Suppressor macrophage treated with lipopolysaccharide for 1 hour (primary cell): ENCODE results near the gene ACSL1.

Experiments used
- DNase-seq, 3 donors: peaks; one replicate each; pipeline ENCODE4 v3.0.0-alpha.2; 2020 to 2022

ACSL1 gene

GRCh38 chr4:184719407-184719806, 106.4 kb downstream of the ACSL1 start:
- no peak for DNase-seq

- DNase-seq: no peak
Measured at GRCh38 chr4:184715526-184715925, 110.2 kb downstream of the ACSL1 start.

- no peak for DNase-seq
Measured at GRCh38 chr4:184713887-184714286, 111.9 kb downstream of the ACSL1 start.

DNA sequence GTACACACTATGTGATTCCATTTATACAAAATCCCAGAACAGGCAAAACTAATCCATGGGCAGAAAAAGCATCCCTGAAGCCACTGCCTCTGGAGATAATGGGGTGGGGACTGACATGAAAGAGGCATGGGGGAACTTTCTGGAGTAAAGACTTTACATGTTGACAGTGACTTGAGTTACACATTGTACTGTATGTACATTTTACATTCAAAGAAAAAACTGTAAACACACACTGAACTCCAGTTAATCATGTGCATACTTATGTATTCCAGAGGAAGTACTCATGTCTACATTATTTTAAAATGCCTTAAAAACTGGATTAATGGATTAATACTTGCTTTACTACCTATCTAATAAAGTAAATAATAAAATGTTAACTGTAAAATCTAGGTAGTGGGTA, 113.4 kb downstream of the ACSL1 start:
- no peak for DNase-seq

DNA sequence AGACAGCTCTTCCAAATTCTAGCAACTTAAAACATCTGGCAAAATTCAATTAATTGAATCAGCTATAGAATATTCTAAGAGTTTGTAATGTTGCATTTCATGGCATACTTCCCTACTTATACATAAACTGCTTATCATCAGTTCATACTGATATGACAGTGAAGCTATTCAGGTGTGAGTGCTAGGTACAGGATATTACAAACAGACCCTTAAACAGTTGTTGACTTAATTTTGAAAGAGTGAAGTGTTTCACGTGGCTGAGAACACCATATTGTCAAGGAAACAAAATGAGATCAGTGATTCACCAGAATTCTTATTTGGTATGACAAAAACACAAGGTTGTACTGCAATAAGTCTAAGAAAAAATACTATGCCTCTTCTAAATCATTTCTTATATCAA, 119.3 kb downstream of the ACSL1 start:
- DNase-seq: no peak

DNA sequence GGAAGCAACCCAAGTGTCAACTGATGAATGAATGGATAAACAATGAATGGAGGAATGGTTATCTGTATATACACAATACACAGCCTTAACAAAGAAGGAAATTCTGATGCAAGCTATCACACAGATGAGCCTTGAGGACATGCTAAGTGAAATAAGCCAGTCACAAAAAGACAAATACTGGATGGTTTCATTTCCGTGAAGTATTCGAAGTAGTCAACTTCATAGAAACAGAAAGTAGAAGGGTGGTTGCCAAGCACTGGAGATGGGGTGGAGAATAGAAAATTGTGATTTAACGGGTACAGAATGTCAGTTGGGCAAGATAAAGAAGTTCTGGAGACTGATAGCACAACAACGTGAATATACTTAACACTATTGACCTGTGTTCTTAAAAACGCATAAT, 120.1 kb downstream of the ACSL1 start:
- no peak for DNase-seq
